Endothelial cell of umbilical vein (primary cell): ENCODE results near the gene SAMD7.

Source experiments
- POLR2A ChIP-seq: IDR thresholded peaks from 2 replicates; pipeline ENCODE4 v1.6.1; 2012; ENCODE audit warnings: low read depth, mild to moderate bottlenecking, control low read depth, low read length
- TF ChIP-seq, protein P1 (sequence below), 2 donors: IDR thresholded peaks; 1 replicate in 1 of 2; 2 replicates in 1 of 2; pipeline ENCODE4 v1.5.1; 2011; ENCODE audit warnings: low read length in 2 of 2, mild to moderate bottlenecking in 2 of 2, moderate library complexity in 2 of 2, control low read depth in 1 of 2, inconsistent platforms in 1 of 2, low read depth in 1 of 2; ENCODE audit not compliant: insufficient read depth in 1 of 2; ENCODE audit errors: extremely low read depth in 1 of 2

DNA sequence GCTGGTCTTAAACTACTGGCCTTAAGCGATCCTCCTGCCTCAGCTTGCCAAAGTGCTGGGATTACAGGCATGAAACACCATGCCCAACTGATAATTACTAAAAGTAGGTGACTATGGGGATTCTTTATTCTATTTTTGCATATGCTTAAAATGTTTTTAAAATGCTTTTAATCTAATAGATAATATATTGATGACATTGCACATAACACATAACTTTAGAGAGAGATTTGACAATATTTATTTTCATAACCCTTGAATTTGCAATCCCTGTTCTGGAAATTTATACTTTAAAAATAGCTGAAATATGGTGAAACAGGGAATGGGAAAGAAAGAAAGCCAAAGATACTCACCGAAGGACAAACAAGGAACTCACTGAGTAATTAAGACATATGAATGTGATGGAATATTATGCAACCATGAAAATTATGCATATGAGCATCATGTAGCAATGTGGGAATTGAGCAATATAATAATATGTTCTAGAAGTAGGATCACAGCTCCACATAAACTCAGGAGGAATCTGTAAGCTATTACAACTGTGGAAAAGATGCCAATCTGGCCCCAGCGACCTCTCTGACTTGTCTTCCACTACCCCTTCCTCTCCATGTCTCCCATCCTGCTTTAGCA, 43.7 kb upstream of the SAMD7 start:
- TF ChIP-seq, protein P1, sequence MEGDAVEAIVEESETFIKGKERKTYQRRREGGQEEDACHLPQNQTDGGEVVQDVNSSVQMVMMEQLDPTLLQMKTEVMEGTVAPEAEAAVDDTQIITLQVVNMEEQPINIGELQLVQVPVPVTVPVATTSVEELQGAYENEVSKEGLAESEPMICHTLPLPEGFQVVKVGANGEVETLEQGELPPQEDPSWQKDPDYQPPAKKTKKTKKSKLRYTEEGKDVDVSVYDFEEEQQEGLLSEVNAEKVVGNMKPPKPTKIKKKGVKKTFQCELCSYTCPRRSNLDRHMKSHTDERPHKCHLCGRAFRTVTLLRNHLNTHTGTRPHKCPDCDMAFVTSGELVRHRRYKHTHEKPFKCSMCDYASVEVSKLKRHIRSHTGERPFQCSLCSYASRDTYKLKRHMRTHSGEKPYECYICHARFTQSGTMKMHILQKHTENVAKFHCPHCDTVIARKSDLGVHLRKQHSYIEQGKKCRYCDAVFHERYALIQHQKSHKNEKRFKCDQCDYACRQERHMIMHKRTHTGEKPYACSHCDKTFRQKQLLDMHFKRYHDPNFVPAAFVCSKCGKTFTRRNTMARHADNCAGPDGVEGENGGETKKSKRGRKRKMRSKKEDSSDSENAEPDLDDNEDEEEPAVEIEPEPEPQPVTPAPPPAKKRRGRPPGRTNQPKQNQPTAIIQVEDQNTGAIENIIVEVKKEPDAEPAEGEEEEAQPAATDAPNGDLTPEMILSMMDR (IDR thresholded peaks at IDR 0.05; ENCODE audit: extremely low read depth in 1 of 2, insufficient read depth in 1 of 2, low read depth in 1 of 2, low read length in 2 of 2) = no peak
- no peak for TF ChIP-seq POLR2A
